A549 treated with DMSO at 1 μM for 4 hours (cell line): ENCODE measurements around the gene KLK8. TPM values are rescaled to one million over a fixed set of nuclear protein-coding genes. Genes with fewer than 3 reads are reported as not detected.

Experiments
- total RNA-seq: library from RNA; stranded (reverse); fragments of 200-300 nt; extraction: Qiagen RNA extraction; gene quantifications from 5 replicates; pipeline ENCODE4 v1.2.3, GENCODE V29; 2022; ENCODE audit warnings: low read depth

Gene KLK8, protein sequence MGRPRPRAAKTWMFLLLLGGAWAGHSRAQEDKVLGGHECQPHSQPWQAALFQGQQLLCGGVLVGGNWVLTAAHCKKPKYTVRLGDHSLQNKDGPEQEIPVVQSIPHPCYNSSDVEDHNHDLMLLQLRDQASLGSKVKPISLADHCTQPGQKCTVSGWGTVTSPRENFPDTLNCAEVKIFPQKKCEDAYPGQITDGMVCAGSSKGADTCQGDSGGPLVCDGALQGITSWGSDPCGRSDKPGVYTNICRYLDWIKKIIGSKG
- total RNA-seq, result not detected in 5 replicates

DNA sequence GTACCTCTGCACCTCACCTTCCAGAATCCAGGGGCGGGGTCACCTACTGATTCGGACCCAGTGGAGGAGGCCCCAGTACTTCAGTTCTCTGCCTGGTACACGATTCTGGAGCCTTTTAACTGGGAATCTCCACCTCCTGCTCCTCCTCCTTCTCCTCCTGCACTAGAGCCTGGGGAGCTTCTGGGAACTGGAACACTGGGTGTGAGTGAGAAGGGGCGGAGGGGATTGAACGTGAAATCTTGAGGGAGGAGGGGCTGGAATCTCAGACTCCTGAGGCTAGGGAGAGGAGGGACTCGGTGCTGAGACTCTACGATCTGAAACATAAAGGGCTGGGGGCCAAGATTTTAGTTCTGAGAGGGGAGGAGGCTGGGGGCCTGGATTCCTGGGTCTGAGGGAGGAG lies at the start of gene KLK8:
Gene KLK8, minus strand, starts transcription at position 90 of the 400 bp plus-strand sequence. CDS start 437 bp downstream, outside the sequence.

DNA sequence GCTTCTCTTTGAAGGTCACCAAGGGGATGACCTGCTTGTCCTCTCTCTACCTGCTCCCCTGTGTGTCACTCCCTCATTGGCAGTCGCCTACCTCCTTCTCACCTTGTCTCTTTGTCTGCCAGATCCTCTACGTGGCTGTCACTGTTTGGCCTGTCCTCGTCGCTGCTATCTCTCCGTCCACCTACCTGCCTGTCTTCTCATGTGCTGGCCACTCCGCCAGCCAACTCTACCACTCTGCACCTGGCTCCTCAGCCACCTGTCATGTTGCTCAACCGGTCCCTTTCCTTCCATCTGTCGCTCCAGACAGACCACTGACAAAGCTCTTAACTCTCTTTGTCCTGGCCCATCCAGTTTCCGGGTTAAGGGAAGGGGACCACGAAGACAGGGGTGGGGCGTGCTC lies 33.3 kb upstream of the KLK8 start, which contains the start of gene KLK12:
Gene KLK12, minus strand, starts transcription at position 299 of the 400 bp plus-strand sequence. CDS start 381 bp downstream, outside the sequence.

DNA sequence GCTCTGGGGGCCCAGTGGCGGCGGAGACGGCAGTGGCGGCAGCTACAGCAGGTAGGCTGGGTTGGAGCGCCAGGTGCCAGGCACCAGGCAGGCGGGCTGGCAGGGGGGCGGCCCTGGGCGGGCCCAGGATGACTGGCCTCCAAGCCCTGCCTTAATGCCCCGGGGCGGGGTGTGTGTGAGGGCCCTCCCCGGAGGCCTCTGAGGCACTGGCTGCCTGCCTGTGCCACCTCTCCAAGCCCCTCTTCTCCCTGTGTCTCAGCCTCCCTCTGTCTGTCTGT lies 25.1 kb upstream of the KLK8 start, which contains the start of gene KLK11:
Gene KLK11, minus strand, starts transcription at position 63 of the 278 bp plus-strand sequence. CDS start 985 bp downstream, outside the sequence.

DNA sequence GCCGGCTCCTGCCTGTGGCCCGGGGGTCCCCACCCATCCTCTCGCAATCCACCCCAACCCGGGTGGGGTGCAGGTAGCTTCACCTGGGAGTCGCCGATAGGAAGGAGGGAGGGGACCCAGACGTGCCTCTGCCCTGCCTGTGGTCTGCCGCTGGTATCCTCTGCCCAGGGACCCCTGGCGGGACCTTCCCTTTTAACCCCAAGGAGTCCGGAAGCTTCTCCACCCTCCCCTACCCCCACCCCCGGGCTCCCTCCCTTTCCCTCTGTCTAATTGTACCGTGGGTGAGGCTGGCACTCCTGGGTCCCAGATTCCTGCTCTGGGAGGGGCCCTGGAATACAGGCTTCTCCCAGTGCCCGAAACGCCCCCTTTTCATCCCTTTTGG lies 18.1 kb upstream of the KLK8 start, which contains the start of gene KLK10:
Gene KLK10, minus strand, starts transcription at position 166 of the 382 bp plus-strand sequence. CDS start 579 bp downstream, outside the sequence.

DNA sequence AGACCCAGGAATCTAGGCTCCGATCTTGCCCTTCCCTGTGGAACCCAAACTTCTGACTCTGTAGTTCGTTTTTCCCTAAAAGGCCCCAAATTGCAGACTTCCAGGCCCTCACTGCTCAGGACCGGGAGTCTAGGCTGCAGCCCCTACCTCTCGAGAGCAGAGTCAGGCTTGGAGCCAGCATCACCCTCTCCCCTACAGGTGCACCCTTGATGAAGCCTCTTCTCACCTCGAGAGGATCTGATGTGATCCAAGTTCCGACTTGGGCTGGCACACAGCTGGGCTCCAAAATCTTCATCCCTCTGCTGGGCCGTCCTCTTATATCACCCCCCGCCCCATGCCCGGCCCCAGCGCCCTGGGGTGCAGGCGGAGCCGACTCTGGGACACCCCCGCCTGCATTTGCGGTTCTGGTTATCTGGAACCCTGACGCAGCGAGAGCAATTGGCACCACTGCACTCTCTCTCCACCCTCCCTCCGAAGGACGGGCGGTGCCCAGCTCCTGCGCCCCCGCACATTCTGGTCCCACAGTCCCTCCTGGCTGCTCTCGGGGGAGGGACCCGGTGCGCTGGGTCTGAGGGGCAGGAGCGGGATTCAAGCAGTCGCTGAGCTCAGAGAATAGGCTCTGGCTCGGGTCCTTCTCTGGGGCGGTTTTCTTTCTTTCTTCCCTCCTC lies 17.6 kb downstream of the KLK8 start, which contains the start of gene KLK7:
Gene KLK7, minus strand, starts transcription at position 293 of the 668 bp plus-strand sequence. CDS start 1,518 bp downstream, outside the sequence.

DNA sequence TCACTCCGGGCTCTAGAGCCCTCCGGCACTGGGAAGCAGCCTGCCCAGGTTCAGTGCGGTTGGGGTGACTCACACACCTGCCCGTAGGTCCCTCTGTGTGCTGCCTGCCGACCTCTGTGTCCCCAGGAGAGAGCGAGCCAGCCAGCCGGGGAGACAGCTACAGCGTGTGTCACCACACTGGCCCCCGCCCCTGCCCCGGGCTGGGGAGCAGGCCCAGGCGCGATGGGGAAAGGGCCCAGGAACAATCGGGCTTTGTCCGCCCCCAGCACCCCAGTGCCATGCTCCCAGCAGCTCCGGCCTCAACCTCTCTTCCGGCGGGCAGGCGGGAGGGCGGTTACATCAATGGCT lies 32.0 kb downstream of the KLK8 start, which contains the start of gene KLK6:
Gene KLK6, minus strand, starts transcription at position 179 of the 348 bp plus-strand sequence. CDS start 1,487 bp downstream, outside the sequence.

DNA sequence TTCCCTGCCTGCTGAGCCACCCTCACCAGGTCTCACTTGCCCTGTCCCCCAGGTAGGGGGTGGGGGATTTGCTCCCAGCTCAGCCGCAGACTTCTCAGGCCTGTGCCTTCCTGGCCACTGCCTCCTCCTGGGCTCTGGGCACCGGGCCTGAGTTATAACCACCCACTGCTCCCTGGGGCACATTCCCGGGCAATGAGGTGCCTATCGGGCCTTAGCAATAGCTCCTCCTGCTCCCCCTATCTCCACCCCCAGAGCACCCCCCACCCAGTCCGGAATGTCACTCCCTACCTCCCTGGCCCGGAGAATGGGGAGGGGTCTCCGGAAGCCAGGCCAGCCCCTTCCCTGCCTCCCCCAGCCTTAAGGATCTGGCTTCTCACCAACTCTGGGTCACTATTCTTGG lies 48.5 kb downstream of the KLK8 start, which contains the start of gene KLK5:
Gene KLK5, minus strand, starts transcription at position 129 of the 400 bp plus-strand sequence. CDS start 381 bp downstream, outside the sequence.

Other genes starting within 250 kb of the KLK8 start
- gene GPR32, start 231.1 kb downstream of the KLK8 start, total RNA-seq, result not detected in 5 replicates
- gene ACP4, start 211.2 kb downstream of the KLK8 start, total RNA-seq, result not detected in 5 replicates
- 0.11 to 0.13 TPM in 2 of 5 replicates, not detected in the others for gene KLK1, start 177.8 kb downstream of the KLK8 start, total RNA-seq
- not detected in 5 replicates for gene KLK15, start 168.0 kb downstream of the KLK8 start, total RNA-seq
- not detected in 5 replicates for gene KLK3, start 146.7 kb downstream of the KLK8 start, total RNA-seq
- gene KLK2, start 128.2 kb downstream of the KLK8 start, total RNA-seq, result 0.09 to 0.17 TPM in 2 of 5 replicates, not detected in the others
- 0.07 to 0.17 TPM (median 0.09 TPM) in 3 of 5 replicates, not detected in the others for gene KLK4, start 90.2 kb downstream of the KLK8 start, total RNA-seq
- gene KLK5, start 48.6 kb downstream of the KLK8 start, total RNA-seq, result 0.08 TPM in 1 of 5 replicates, not detected in the others
- 0.19 to 0.51 TPM (median 0.29 TPM) in 5 replicates for gene KLK6, start 32.0 kb downstream of the KLK8 start, total RNA-seq
- gene KLK7, start 17.7 kb downstream of the KLK8 start, total RNA-seq, result not detected in 5 replicates
- 0.25 to 0.40 TPM (median 0.34 TPM) in 5 replicates for gene KLK10, start 18.1 kb upstream of the KLK8 start, total RNA-seq
- not detected in 5 replicates for gene KLK11, start 25.0 kb upstream of the KLK8 start, total RNA-seq
- gene KLK12, start 33.4 kb upstream of the KLK8 start, total RNA-seq, result not detected in 5 replicates
- gene KLK13, start 63.5 kb upstream of the KLK8 start, total RNA-seq, result 0.14 to 0.37 TPM in 2 of 5 replicates, not detected in the others
- gene KLK14, start 81.3 kb upstream of the KLK8 start, total RNA-seq, result 0.25 to 0.67 TPM (median 0.45 TPM) in 5 replicates
- gene CTU1, start 106.8 kb upstream of the KLK8 start, total RNA-seq, result 3.7 to 14.1 TPM (median 12.7 TPM) in 5 replicates
- gene SIGLEC9, start 123.3 kb upstream of the KLK8 start, total RNA-seq, result 0.07 to 0.18 TPM in 2 of 5 replicates, not detected in the others
- gene SIGLEC7, start 140.7 kb upstream of the KLK8 start, total RNA-seq, result not detected in 5 replicates
- 0.12 to 0.49 TPM in 2 of 5 replicates, not detected in the others for gene CD33, start 223.5 kb upstream of the KLK8 start, total RNA-seq
- not detected in 5 replicates for gene SIGLECL1, start 249.5 kb upstream of the KLK8 start, total RNA-seq